ENCODE results near the gene TNFAIP3. TPM values are rescaled to one million over a fixed set of nuclear protein-coding genes. Genes with fewer than 3 reads are reported as not detected.

Gene TNFAIP3
- total and polyA plus RNA-seq, 2 of the 8 experiments (the other 6 are each of a cell fraction or from before 2014, with no cell fraction given) = 1.6 to 2.0 TPM

GRCh38 chr6:137919837-137920730, 53.0 kb downstream of the TNFAIP3 start (continued):
- TF ChIP-seq RAD21 (IDR thresholded peaks at IDR 0.05 in 1 of 2, conservative IDR thresholded peaks at IDR 0.05 in 1 of 2; ENCODE audit: low read depth in 2 of 2, low read length in 2 of 2) (no peak), CBX8 (IDR thresholded peaks at IDR 0.05; ENCODE audit: borderline replicate concordance, low read depth, low read length) (no peak), CBX5 (IDR thresholded peaks at IDR 0.05; ENCODE audit: low read depth, low read length) (no peak), CHD2 (IDR thresholded peaks at IDR 0.05; ENCODE audit: low read length) (no peak), RBBP5 (IDR thresholded peaks at IDR 0.05; ENCODE audit: borderline replicate concordance, low read depth, low read length) (no peak), EGR1 (IDR thresholded peaks at IDR 0.05; ENCODE audit: borderline replicate concordance, low read depth, low read length) (no peak)
